ENCODE results near the gene GPR3. TPM values are rescaled to one million over a fixed set of nuclear protein-coding genes. Genes with fewer than 3 reads are reported as not detected.
A peak's percentile ranks its signal among the peaks of the same experiment; 100 is the strongest.

Gene GPR3
- total and polyA plus RNA-seq, 4 donors, result 0.51 to 1.8 (median 0.94) TPM

DNA sequence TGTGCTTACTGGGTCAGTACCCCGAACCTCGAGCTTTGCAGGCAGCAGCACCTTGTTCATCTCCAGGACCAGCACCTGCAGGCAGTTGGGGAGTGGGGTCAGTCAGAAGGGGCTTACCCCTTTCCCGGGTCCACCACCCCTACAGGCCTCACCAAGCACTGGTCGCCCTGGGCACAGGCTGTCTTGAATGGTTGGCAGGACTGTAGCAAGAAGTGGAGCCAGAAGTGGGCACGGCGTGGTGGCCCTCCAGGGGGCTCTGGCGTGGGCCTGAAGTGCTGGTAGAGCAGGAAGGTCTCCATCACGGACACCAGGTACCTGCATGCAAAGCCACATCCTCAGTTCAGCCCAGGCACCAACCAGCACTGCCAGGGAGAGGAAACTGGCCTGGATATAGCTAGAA, 30.9 kb upstream of the GPR3 start:
- WGBS, 2 donors, result 93 to 94% methylated on average over 8 of the region's 8 CpGs
- Histone ChIP-seq H3K4me3 (no peak overlapping the region), H3K27ac (ENCODE audit: low read depth in 1 of 2, low read length in 1 of 2) (no peak overlapping the region), H3K4me1 (ENCODE audit: control insufficient read depth in 5 of 5, insufficient read depth in 5 of 5, low read length in 5 of 5) (peaks cover 0 to 13% (median 10%) of the 10 kb centered on the region in 5 donors), H3K9me3 (ENCODE audit: control insufficient read depth in 4 of 4, insufficient read depth in 3 of 4, low read length in 3 of 4) (no peaks in the 10 kb centered on the region), H3K9ac (ENCODE audit: insufficient read depth in 1 of 2, low read length in 2 of 2) (no peak overlapping the region), H3K36me3 (ENCODE audit: control insufficient read depth in 4 of 4, insufficient read depth in 4 of 4, low read length in 4 of 4) (peaks cover 0 to 73% (median 2%) of the 10 kb centered on the region in 4 donors), H3K27me3 (ENCODE audit: control insufficient read depth in 3 of 3, insufficient read depth in 3 of 3, low read length in 2 of 3) (peaks cover 0 to 2% (median 0%) of the 10 kb centered on the region in 3 donors)
- ATAC-seq (ENCODE audit: insufficient read depth, low FRiP score) (no peak), DNase-seq (no peak)
- TF ChIP-seq, protein P1, sequence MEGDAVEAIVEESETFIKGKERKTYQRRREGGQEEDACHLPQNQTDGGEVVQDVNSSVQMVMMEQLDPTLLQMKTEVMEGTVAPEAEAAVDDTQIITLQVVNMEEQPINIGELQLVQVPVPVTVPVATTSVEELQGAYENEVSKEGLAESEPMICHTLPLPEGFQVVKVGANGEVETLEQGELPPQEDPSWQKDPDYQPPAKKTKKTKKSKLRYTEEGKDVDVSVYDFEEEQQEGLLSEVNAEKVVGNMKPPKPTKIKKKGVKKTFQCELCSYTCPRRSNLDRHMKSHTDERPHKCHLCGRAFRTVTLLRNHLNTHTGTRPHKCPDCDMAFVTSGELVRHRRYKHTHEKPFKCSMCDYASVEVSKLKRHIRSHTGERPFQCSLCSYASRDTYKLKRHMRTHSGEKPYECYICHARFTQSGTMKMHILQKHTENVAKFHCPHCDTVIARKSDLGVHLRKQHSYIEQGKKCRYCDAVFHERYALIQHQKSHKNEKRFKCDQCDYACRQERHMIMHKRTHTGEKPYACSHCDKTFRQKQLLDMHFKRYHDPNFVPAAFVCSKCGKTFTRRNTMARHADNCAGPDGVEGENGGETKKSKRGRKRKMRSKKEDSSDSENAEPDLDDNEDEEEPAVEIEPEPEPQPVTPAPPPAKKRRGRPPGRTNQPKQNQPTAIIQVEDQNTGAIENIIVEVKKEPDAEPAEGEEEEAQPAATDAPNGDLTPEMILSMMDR (IDR thresholded peaks at IDR 0.05; ENCODE audit: control extremely low read depth, extremely low read depth), result no peak

DNA sequence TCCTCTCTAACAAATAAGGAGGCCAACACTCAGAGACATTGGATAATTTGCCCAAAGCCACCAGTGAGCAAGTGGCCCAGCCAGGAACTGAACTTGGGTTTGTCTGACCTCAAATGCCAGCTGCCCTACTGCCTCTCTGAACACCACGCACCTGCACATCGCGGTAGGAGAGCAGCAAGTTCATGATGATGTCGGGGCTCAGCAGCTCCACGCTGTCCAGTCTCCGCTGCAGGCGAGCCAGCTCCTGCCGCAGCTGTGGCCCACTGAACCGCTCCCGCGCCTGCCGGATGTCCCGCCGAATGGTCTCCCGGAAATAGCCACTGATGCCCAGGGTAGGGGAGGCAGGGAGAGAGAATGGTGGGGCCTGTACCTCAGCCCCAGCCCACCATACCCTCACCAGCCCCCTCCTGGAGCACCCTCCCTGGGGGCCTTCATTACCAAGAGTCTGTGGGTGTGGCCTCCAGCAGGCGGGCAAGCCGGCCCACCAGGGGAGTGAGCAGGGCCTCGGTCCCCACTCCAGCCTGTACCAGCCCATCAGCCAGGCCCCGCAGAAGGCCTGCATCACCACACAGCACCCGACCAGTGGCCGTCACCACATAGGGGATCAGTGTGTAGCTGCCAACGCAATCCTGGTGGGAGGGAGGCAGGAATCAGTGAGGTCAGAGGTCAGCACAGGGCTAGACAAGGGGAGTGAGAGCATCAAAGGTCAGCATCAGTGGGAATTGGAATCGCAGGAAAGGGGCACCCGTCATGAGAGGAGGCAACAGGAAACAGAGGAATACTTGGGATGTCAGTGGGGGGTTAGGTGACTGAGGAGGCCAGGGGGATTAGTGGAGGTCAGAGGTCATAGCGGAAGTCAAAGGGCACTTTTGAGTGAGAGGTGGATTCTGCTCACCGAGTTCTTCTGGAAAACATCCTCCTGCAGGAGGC, 28.4 kb upstream of the GPR3 start:
- peaks cover 0 to 51% (median 2%) of the 10 kb centered on the region in 4 donors for H3K36me3 ChIP-seq (ENCODE audit: control insufficient read depth in 4 of 4, insufficient read depth in 4 of 4, low read length in 4 of 4)
- TF ChIP-seq, protein P1 (IDR thresholded peaks at IDR 0.05; ENCODE audit: control extremely low read depth, extremely low read depth), result no peak
- no peak overlapping the region for H3K27ac ChIP-seq (ENCODE audit: low read depth in 1 of 2, low read length in 1 of 2)
- H3K27me3 ChIP-seq (ENCODE audit: control insufficient read depth in 3 of 3, insufficient read depth in 3 of 3, low read length in 2 of 3), result peaks cover 0 to 2% (median 0%) of the 10 kb centered on the region in 3 donors
- ATAC-seq (ENCODE audit: insufficient read depth, low FRiP score), result no peak
- no peak for DNase-seq
- no peak overlapping the region for H3K9ac ChIP-seq (ENCODE audit: insufficient read depth in 1 of 2, low read length in 2 of 2)
- H3K4me3 ChIP-seq, result no peak overlapping the region
- WGBS, 2 donors, result 92 to 95% methylated on average over 26 of the region's 26 CpGs
- peaks cover 0 to 17% (median 10%) of the 10 kb centered on the region in 5 donors for H3K4me1 ChIP-seq (ENCODE audit: control insufficient read depth in 5 of 5, insufficient read depth in 5 of 5, low read length in 5 of 5)
- no peaks in the 10 kb centered on the region for H3K9me3 ChIP-seq (ENCODE audit: control insufficient read depth in 4 of 4, insufficient read depth in 3 of 4, low read length in 3 of 4)

DNA sequence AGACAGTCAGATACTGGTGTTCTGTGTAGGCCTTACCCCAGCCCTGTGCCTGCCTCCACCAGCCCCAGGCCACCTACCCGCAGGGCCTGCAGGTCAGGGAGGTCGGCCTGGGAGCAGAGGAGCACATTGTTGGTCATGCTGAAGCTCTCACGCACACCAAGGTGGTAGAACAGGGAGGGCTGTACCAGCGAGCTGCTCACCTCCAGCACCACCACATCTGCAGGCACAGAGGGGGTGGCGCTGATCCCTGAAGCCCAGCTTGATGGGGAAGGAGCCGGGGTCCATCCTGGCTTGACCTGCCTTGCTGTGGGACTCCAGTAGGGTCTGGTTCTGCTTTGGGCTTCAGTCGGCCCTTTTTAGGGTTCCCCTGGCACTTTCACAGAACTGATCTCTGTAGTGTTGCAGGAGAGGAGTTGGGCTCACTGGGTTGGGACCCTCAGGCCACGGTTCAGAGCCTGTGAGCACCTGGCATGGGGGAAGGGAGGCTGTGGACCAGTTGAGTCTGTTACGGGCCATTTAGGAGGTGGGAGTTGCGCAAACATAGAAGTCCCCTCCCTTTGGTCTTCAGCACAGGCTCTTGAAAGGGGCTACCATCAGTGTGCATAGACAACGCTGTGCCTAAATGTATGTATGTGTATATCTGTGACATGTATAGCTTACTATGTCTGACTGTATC, 27.6 kb upstream of the GPR3 start:
- no peak for ATAC-seq (ENCODE audit: insufficient read depth, low FRiP score)
- TF ChIP-seq, protein P1 (IDR thresholded peaks at IDR 0.05; ENCODE audit: control extremely low read depth, extremely low read depth), result no peak
- H3K9me3 ChIP-seq (ENCODE audit: control insufficient read depth in 4 of 4, insufficient read depth in 3 of 4, low read length in 3 of 4), result no peaks in the 10 kb centered on the region
- H3K36me3 ChIP-seq (ENCODE audit: control insufficient read depth in 4 of 4, insufficient read depth in 4 of 4, low read length in 4 of 4), result peaks cover 0 to 46% (median 2%) of the 10 kb centered on the region in 4 donors
- DNase-seq, result no peak
- H3K4me3 ChIP-seq, result peak overlapping the region; percentile 1
- 72 to 76% methylated on average over 11 of the region's 11 CpGs for WGBS, 2 donors
- peaks cover 0 to 2% (median 0%) of the 10 kb centered on the region in 3 donors for H3K27me3 ChIP-seq (ENCODE audit: control insufficient read depth in 3 of 3, insufficient read depth in 3 of 3, low read length in 2 of 3)
- peak overlapping the region; percentile 78 to 98 for H3K27ac ChIP-seq (ENCODE audit: low read depth in 1 of 2, low read length in 1 of 2)
- H3K4me1 ChIP-seq (ENCODE audit: control insufficient read depth in 5 of 5, insufficient read depth in 5 of 5, low read length in 5 of 5), result peaks cover 0 to 17% (median 10%) of the 10 kb centered on the region in 5 donors
- H3K9ac ChIP-seq (ENCODE audit: insufficient read depth in 1 of 2, low read length in 2 of 2), result peak overlapping the region in 1 of 2 donors; percentile 62
